GDM1 (cell line): ENCODE data around the gene MOGAT3.

ENCODE experiments used
- DNase-seq: peaks from one replicate; lab custom pipeline; 2025; lab: John Stamatoyannopoulos, UW

The MOGAT3 gene, protein sequence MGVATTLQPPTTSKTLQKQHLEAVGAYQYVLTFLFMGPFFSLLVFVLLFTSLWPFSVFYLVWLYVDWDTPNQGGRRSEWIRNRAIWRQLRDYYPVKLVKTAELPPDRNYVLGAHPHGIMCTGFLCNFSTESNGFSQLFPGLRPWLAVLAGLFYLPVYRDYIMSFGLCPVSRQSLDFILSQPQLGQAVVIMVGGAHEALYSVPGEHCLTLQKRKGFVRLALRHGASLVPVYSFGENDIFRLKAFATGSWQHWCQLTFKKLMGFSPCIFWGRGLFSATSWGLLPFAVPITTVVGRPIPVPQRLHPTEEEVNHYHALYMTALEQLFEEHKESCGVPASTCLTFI

DNA sequence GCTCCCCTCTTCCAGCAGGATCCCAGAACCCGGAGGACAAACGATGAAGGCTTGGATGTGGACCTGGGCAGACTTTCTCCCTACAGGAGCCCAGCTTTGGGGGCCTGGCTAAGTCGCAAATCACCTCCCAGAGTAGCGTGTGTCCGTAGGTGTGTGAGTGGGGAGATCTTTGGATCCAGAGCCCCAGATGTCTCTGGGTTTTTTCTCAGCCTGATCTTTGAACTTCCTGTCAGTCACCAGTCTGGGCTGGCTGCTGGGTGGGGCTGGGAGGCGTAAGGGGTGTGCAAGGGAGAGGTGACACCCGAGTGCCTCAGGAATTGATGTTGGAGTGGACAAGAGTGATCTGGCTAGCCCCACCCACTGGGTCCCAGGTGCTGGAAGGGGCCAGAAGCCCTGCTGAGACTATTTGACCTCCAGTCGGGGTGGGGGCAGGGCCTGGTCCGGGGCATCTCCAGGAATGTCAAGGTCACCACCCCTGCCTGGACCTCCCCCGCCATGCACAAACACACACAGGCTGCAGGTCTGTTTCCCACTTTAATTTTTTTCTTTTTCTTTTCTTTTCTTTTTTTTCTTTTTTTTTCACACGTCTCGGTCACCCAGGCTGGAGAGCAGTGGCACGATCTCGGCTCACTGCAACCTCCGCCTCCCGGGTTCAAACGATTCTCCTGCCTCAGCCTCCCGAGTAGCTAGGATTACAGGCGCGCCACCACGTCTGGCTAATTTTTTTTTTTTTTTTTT is at the start of gene MOGAT3:
Gene MOGAT3, minus strand, starts transcription at position 175 of the 738 bp plus-strand sequence. CDS start 182 bp downstream, outside the sequence.
- DNase-seq = no peak

DNA sequence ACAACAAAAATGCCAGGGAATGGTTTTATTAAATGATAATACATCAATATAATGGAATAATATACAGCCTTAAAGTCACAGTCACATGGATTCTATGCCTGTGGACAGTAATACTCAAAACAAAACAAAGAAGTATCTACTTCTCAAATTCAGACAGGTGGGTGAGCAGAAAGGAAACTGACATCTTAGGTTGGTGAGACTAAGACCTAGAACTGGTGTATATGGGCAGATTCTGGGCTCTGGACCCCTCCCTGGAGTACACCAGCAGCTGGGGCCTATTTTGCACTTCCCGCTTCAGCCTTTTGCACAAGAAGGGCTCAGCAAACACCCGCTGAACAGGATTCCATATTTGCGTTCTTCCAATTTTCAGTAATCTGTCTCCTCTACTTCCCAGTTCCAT is 49.5 kb upstream of the MOGAT3 start:
- no peak for DNase-seq

DNA sequence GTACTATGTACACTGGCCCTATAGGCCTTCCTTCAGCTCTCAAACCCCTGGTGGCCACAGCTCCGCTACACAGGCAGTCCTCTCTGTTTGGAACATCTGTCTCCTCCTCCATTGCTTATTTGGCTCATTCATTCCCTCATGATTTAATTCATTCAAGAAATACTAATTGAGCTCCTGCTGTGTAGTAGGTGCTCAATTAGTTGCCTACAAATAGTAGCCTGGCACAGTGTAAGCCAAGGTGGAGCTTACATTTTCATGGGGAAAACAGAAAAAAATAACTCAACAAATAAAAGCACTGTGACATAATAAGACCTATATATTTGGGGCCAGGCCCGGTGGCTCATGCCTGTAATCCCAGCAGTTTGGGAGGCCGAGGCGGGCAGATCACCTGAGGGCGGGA is 47.4 kb upstream of the MOGAT3 start:
- DNase-seq = no peak

DNA sequence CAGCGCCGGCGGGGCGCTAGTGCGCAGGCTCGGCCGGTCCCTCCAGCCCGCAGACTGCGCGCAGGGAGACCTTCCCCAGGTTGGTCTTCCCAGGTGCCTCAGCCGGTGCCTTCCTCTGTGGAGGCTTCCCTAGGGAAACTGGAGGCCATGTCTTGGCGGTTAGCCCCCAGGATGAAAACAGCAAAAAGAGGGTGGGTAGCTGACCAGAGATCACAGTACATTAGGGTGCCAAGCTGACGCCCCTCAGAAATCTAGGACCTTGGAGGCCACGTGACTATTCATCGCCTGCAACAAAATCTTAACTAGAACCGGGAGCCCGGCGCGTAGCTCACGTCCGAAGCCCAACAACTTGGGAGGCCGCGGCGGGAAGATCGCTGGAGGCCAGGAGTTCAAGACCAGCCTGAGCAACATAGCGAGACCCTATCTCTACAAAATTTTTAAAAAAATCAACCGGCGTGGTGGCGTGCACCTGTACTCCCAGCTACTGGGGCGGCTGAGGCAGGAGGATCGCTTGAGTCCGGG is 44.4 kb upstream of the MOGAT3 start:
- no peak for DNase-seq

DNA sequence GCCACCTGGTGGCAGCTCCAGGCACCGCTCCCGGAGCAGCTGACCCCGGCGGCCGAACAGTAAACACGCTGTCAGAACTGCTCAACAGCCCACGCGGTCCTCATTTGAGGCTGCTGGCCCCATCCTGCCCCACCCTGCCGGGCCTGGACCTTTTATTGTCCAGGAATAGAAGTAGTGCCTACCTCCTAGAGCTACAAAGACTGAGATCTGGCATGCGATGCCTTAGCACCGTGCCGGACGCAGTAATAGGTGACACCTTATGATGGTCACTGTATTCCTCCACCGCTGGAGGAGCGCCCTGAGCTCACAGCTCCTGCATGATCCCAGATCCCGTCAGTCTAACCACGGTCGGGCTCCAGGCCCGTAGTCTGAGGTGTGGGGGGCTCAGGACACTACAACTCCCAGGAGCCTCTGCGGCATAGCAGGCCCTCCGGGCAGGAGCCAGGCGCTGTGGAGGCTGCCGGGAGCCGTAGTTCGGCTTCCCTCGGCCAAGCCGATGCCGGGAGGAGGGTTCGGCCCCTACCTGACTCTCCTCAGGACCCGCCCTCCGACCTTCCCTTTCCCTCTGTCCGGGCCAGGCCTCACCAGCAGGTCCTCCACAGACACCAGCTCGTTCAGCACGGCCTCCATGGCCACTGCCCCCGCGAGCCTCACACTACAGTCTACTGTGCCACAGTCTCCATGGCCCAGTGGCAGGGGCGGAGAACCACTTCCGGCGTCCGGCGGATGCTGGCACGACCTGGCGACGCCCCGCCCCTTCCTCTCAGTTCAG is 43.7 kb upstream of the MOGAT3 start, which contains the start of gene FIS1:
Gene FIS1, minus strand, starts transcription at position 707 of the 772 bp plus-strand sequence. Its CDS starts 77 bp downstream, at position 630.
- peak; percentile 87 for DNase-seq

DNA sequence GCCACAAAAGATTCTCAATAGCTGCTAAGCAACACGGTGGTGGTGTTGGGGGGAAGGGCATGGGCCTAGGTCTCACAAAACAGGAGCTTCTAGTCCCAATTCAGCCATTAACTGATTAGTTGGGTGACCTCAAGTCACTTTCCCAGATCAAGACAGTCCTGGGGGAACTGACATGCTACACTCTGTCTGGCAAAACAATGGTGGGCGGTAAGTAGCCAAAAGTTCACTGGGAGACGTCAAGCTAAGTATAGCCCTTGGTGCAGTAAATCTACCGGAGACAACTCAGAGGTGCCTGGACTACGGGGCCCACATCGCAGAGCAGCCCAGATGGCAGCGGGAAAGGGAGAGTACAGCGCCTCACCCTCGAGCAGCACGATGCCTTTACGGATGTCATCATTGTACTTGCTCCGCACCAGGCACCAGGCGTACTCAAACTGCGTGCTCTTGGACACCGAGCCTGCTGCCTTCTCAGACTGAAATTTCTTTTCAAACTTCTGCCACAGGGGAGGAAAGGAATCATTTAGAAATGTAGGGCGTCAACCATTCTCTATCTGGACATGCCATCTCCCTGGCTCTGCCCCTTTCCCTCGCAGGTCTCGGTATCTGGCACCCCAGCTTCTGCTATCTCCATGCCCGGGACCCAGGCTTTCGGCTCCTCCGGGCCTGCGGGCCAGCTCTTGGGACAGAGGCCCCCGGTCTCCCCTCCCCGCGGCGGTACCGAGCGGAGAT is 43.0 kb upstream of the MOGAT3 start:
- DNase-seq = no peak

DNA sequence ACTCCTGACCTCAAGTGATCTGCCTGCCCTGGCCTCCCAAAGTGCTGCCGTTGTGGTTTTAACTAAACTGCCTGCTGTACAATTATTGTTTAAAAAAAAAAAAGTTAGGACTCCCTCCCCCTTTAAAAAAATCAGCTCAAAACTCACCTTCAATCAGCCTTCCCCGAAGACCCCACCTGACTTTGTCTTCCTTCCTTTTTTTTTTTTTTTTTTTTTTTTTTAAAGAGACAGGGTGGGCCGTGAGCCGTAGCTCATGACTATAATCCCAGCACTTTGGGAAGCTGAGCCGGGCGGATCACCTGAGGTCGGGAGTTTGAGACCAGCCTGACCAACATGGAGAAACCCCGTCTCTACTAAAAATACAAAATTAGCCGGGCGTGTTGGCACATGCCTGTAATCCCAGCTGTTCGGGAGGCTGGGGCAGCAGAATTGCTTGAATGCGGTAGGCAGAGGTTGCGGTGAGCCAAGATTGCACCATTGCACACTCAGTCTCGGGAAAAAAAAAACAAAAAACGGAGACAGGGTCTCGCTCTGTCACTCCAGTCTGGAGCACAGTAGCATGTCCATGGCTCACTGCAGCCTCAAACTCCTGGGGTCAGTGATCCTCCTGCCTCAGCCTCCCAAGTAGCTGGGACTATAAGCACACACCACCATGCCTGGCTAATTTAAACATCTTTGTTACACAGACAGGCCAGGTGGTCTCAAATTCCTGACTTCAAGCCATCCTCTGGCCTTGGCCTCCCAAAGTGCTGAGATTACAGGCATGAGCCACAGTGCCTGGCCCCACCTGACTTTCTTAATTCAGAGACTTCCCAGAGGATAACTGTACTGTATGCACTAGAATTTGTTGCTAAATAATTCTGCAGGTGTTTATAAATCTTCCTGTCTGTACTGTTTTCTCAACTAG is 40.9 kb upstream of the MOGAT3 start:
- DNase-seq = no peak

DNA sequence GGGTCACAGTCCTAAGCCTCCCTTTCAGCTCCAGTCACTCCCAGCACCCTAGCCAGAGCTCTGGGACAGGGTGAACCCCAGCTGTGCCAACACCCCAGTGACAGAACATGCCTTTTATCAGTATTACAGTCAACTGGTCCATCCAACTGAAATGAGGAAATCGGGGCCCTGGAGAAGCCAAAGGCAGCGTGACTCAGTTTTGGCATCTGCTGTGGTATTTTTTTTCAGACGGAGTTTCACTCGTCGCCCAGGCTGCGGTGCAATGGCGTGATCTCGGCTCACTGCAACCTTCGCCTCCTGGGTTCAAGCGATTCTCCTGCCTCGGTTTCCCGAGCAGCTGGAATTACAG is 40.2 kb upstream of the MOGAT3 start:
- no peak for DNase-seq

DNA sequence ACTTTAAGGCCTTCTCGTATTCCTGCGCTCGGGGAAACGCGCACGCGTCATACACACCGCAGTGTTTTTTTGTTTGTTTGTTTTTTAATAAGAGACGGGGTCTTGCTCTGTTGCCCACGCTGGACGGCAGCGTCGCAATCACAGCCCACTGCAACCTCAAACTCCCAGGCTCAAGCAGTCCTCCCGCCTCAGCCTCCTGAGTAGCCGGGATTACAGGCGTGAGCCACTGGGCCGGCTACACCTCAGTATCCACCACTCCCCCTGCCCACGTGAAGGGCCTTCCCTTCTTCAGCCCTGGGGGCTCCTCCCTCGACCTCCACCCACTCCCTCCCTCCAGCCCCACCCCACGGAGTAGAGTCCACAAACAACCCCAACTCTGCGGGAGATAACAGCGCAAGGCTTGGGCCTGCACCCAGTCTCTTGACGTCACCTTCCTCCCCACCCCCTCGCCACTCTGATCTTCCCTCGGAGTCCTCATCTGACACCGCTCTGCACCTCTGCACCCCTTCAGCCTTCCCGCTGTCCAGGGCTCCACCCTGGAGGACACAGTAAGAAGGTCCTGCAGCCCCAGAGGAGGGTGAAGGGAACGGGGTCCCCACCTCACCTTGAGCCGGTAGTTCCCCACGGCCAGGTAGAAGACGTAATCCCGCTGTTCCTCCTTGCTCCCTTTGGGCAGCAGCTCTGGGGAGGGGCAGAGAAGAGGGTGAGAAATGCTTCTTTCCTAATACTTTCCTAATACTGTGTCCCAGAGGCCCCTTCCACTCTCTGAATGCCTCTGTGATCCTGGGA is 39.6 kb upstream of the MOGAT3 start:
- DNase-seq = no peak

DNA sequence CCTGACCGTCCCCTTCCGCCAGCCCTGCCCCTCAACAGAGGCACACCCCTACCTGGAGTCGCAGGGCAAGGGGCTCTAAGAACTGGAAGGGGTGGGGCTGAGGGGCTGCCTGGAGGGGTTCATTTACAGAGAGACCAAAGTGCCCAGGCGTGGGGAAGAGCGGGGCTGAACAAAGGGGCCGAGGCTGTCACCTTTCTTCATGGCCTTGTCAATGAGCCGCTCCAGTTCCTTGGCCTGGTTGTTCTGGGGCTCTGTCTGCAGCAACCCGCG is 39.0 kb upstream of the MOGAT3 start:
- DNase-seq = no peak

DNA sequence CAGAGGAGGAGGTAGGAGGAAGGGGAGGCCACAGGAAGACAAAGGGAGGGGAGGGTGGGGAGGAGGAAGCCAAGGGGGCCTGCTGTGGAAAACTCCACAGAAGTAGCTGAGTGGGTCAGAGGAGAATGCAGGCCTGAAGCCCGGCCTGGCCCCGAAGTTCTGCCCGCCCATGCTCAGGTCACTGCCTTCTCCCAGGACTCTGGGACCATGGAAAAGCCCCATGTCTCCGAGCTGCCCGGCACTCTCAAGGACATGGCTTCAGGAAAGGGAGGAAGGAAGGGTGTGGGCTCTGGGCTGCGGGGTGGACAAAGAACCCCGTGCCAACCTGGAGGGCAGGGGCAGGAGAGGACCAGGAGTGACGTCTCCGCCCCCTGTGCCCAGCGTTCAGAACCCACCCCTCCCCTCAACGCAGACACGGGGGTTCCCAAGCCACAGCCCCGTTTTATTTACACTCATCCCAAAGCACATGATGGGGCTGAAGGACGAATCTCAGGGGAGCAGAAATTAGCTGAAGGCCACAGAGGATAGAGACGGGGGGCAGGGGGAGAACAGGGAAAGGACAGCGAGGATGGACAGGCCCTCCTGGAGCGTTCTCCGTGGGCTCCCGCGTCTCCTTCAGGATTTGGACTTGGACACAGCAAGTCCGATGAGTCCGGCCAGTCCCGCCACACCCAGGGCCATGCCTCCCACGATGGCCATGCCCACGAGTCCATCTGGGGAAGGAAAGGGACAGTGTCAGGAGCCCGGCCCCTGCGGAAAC is 38.5 kb upstream of the MOGAT3 start:
- DNase-seq = peak; percentile 70

DNA sequence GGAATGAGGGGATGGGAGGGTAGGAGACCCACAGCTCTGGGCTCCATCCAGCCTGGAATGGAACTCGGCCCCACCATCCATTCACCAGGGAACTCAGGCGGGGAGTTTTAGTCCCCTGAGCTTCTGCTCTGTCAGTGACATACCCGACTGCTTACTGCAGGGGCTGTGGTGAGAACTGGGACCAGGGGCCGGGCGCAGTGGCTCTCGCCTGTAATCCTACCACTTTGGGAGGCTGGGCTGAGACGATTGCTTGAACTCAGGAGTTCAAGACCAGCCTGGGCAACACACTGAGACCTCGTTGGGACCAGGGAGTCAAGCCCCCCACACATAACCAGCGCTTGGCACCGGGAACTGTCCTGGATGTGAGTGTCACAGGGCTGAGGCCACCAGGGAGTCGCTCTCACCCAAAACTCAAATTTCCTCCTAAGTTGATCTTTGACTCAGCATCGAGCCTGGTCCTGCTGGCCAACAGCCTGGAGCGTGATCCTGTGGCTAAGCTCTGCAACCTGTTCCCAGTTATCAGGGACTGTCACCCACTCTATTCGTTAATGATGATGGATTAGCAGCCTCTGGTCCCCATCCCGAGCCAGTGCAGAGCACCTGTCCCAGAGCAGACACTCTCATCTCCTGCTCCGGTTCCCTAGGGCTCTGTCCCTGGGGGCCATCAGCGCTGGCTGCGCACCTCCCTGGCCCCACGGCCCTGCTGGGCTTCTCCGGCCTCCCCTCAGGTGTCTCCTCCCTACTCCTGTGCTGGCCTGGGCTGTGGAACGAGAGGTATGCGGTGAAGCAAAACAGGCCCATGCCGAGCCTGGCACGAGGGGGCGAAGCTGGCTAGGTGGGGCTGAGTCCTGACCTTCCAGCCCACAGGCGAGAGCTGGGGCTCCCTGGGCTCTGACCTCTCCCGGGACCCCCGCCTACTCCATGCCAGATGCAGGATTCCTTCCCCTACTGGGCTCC is 37.7 kb upstream of the MOGAT3 start:
- no peak for DNase-seq

DNA sequence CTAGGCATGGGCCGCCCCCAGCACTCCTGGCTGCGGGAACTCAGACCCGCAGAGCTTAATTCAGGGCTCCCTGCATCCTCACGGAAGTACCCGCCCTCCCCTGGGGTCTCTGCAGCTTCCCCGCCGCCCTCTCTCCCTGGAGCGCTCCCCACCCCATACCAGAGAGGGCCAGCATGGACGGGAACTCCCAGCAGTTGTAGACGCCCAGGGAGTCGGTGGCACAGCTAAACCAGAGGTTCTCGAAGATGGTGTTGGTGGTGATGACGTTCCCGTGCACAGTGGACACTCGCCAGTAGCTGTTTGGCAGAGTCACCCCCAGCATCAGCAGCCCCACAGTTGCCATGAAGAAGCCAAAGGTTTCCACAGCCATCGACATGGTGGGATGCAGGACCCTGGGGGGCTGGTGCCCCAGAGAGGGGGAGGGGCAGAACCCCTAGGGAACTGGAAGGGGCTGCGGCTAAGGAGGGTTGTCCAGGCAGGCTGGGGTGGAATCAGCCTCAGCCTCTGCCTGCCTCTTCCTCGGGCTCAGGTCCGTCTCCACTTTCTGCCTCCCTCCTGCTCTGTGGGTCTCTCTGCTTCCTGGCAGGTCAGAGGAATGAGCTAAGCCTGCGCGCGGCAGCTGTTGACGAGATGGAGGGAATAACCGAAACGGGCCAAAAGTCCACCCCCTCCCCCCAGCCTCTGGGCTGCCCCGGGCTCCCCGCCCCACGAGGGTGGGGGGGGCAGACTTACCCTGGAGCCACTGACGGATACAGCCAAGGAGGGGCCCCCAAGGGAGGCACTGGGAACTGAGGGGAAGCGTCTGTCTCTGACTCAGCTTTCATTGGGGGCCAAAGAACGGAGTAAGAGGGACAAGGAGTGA is 36.6 kb upstream of the MOGAT3 start, which contains the start of gene CLDN15:
Gene CLDN15, minus strand, starts transcription at position 597 of the 862 bp plus-strand sequence. Its CDS starts 221 bp downstream, at position 376.
- DNase-seq = peak; percentile 82

DNA sequence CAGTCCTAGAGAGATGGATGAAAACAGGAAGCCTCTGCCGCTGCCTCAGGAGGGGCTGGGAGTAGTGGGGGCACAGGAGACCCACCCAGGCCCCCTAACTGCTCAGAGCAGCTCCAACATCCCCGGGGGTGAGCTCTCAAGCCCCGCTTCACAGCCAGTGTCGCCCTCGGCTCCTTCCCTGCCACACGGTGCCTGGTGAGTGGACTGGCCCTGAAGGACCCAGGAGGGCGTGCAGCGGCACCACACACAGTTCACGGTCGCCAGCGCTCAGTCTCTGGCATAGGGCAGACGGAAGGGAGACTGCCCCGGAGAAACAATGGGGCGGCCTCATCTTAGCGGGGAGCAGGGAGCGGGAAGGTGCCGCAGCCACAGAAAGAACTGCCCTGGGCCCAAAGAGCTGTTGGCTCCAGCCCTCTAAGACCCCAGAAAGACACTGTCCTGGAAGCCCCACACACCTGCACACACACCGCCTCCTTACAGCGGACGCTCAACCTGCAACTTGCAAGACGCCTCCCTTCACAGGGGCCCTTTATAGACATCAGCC is 35.5 kb upstream of the MOGAT3 start:
- no peak for DNase-seq

DNA sequence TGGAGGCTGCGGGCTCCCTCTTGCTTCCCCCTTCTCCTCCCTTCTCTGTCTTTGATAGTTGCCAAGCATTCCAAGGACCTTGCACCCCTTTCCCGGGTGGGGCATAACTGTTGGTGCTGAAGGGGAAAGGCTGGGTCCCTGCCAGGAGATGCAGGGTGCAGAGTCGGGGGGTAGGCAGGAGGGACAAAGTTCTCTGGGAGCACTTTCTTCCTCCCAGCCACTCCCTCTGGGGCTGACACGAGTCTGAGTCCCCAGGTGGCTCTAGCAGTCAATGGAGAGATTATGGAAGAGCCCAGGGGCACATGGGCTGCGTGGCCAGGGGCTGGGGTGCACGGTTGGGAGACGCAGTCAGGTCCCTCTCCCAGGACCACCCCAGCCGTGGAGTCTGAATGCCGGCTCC is 34.7 kb upstream of the MOGAT3 start:
- no peak for DNase-seq

DNA sequence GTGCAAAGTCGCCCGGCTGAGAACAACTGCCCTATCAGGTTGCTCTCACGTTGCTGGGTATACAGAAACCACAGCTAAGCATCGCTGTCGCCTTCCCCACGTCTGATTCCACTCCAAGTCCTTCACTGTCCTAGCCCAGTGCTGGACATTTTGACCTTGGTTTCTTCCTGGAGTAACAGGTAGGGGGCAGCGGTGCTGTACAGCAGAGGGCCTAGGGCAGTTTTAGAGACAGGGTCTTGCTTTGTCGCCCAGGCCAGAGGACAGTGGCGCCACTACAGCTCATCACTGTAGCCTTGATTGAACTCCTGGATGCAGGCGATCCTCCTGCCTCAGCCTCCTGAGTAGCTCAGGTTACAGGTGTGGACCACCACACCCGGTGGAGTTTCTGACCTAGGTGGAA is 34.2 kb upstream of the MOGAT3 start:
- DNase-seq = peak; percentile 53

DNA sequence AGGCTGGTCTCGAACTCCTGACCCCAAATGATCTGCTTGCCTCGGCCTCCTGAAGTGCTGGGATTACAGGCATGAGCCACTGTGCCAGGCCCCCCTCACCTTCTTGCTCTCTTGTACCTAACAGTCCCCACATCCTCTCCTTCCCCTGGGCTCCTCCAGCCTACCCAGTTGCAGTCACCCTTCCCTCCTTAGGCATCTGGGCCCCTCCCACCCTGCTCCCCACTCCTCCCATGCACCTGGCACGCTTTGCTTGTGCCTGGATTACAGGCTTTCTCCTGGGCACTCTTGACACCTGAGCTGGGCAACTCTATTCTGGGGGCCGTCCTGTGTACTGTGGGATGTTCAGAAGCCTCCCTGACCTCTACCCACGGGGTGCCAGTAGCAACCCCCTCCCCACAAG is 33.8 kb upstream of the MOGAT3 start:
- no peak for DNase-seq
